Activated naive CD8-positive, alpha-beta T cell treated with anti-CD3 and anti-CD28 coated beads, Interleukin-2, amount 50 U/mL, for 16 hours (primary cell): ENCODE results near the gene POU2AF3.
"Not testable (repeated sequence)": the region's sequence is repeated elsewhere in the genome, so short reads cannot be mapped to it uniquely, and the experiment has no call there.

Experiments used
- DNase-seq: peaks from one replicate; pipeline ENCODE4 v3.0.0-alpha.2; 2020; ENCODE audit warnings: low read depth, low spot score

Gene POU2AF3

DNA sequence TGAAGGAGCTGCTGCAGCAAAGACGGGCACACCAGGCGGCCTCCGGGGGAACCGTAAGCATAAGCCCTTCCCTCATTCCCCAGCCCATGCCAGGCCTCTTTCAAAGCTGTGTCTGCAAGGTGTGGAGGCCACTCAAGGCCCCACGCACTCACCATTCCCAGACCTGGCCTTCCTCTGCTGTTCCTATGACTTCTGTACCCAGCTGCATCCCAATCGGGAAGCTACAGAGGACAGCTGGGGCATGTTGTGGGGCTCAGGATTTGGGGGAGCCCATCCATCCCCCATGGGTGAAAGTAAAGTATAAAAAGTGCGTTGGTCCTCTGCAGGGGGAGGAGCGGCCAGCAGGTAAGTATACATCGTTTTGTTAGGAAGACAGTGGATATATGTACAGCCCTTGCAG is 2.2 kb downstream of the POU2AF3 start:
- no peak for DNase-seq

DNA sequence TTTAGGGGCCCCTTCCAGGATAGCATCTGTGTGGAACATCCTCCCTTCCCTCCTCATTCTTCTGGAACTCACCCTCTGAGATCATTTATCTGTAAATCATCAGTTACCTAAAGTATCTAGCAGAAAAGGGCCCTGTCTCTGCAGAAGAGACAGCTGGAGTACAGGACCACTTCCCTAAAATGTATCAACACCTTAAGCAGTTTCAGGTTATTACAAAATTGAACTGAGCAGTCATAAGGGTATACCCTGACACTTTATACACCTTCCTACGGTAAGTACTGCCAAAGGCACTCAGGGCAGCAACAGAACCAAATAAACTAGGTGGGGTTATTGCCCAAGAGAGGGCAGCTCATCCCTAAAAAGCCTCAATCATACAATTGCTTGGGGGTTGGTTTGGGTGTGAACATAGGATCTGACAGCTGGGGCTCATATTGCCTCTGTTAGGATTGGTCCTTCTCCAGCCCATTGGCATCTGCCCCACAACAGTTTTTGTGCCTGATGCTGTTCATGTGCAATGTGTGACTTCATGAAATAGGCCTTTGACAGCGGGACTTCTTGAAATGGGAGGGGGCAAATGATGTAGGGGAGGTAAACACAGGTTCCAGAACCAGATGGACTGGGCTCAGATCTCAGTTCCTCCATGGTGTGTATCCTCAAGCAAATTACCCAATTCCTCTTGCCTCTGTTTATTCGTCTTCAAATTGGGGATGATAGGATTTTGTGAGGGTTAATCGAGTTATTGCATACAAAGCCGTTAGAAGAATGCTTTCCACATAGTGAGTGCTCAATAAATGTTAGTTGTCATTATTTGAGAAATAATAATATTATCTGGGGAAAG is 2.9 kb downstream of the POU2AF3 start:
- DNase-seq: no peak

DNA sequence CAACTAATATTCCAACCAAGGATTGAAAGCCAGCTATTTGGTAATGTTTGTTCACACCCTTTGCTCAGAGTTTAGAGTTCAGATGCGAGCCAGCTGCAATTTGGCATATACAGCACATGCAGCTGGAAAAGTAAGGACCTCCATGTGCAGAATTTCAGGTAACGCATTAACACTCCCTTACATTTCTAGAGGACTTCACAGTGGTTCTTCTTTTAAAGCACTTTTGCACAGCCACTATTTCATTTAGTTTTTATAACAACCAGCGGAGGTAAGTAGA is 3.4 kb downstream of the POU2AF3 start:
- no peak for DNase-seq

DNA sequence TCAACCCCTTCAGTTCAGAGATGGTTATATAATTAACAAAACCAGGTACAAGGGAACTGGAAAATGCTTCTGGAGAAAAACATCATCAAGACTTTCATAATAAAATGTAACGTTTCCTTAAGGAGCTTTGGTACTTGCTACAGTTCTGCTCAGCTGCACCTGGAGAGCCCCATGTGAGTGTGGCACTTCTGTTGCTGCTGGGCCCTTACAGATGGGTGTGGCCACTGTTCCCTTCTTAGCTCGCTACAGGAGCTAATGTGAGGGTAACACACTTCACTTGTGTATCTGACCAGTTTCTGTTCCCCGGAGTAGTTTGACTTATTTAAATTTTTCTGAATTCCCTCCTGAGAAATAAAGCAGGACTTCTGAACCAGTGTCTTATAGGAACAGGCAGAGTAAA is 4.0 kb downstream of the POU2AF3 start:
- DNase-seq: no peak

DNA sequence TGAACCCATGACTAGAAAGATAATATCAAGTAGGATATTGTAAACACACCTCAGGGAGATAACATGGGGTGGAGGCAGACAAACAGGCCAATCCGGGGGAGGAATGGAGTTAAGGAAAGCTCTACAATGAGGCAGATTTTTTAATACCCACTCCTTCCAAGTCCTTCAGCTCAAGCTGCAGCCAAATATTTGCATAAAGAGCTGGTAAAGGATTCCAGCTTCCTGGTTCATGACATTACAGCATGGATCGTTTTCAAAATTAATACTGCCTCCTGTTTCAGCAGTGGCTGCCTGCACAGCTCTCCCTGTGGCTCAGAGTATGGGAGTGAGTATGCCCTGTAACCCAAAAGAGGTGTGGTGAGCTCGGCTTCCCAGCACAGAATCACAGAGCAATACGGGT is 5.1 kb downstream of the POU2AF3 start:
- DNase-seq: no peak

DNA sequence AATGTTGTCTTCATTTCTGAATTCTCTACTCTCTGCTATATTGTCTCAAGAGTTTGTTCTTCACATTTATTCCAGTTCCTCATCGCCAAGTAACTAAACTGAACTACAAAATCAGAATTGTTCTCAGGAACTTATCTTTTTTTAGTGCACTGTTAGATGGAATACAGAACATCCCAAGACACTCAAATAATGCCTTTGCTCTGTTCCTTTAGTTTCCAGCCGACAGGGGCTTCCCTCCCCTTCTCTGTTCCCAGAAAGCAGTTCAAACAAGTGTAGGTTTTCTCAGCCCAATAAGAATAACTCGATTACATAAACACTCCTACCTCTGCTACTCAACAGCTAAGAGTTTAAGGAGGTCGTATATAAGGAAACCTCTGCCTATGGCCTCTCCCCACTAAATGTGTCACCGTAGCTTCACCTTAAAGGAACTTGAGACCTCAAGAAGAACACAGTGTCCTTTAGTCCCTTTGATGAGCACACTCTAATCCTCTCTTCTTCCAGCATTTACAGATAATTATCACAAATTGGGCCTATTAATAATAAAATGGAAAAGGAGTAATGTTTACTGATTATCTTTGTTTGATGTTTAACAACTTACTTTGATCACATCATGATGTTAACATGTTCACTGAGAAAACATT is 6.9 kb downstream of the POU2AF3 start:
- DNase-seq: no peak

DNA sequence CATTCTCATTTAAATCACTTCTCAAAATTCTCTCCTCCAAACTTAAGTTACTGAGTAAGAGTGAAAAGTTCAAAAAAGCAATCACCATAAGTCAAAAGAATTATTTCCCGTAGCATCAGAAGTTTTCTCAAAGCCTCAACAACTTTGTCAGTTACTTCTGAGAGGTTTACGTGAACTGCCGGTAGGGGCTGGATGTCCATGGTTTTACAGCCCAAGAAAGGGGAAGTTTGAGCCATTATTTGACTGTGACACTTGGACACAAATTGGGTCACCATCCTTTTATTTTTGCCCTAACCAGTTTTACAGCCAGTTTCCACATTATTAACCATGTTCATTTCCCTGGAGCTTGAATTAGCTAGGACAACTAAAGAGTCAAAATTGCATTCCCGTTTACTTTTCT is 7.5 kb downstream of the POU2AF3 start:
- DNase-seq: no peak

DNA sequence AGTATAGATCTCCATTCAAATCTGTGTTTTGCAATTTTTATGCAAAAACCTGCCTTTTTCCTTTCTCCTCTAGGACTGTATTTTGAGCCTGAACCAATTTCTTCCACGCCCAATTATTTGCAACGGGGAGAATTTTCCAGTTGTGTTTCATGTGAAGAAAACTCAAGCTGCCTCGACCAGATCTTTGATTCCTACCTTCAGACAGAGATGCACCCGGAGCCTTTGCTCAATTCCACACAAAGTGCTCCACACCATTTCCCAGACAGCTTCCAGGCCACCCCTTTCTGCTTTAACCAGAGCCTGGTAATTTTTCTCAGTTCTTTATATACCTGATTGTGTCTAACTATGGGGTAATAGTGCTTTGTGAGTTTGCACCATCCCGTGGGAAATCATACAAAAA is 8.0 kb downstream of the POU2AF3 start:
- no peak for DNase-seq

DNA sequence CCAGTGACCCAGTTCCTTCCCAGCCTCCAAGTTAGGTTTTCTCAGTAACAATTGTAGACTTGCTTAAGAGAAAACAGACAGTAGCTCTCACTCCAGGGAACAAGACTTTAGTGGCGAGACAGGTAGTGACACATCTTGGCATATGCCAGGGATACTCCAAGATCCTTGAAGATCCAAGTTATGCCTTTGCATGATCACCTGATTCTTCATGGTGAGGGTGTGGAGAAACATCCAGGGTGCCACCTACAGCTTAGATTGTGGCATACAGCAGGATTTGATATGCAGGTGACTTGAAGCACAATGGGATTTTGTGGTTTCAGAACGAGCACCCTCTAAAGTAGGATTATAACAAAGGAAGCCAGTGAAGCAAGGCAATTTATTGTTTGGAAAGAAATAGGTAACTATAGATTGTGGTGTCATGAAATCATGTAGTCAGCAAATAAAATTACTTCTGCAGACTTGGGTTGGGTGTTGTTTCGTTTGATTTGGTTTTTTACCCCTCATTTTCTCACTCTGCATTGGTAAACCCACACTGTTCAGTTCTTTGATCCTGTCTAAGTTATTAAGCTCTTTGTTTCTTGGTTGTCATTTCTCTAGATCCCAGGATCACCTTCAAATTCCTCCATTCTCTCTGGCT is 9.2 kb downstream of the POU2AF3 start:
- no peak for DNase-seq

DNA sequence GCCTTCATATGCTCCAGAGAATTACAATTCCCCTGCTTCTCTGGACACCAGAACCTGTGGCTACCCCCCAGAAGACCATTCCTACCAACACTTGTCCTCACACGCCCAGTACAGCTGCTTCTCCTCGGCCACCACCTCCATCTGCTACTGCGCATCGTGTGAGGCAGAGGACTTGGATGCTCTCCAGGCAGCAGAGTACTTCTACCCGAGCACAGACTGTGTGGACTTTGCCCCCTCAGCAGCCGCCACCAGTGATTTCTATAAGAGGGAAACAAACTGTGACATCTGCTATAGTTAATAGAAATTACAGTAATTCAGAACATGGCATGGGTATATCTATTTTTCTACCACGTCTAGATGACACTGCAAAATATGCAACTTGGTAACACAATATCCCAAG is 9.8 kb downstream of the POU2AF3 start:
- DNase-seq: no peak

DNA sequence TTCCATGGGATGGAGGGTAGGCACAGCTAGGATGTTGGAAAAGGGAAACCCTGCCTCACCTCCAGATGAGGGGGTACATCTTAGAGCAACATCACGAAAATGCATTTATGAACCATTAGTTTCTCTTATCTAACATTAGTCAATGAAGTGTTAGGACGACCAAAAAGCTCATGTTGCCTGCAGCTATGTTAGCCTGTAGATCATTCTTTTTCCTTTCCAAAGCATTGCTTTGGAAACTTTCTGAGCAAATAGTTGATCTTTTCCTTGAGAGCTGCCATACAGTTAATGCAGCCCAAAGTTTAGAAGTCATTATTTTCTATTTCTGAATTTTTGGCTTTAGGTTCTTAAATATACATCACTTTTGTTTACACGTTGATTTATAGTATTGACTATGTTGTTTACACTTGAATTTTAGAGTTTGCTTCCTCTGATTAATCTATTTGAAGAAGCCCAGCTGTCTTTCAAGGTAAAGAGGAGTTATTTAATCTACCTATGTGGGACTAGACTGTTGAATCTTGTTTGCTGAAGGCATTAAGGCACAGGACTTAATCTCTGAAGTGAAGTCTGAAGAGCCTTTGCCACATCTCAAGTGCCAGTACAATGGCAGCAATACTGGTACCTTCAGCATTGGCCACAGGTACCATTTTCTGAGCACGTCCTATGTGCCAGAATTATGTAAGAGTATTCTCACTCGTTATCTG is 11.0 kb downstream of the POU2AF3 start:
- no peak for DNase-seq

DNA sequence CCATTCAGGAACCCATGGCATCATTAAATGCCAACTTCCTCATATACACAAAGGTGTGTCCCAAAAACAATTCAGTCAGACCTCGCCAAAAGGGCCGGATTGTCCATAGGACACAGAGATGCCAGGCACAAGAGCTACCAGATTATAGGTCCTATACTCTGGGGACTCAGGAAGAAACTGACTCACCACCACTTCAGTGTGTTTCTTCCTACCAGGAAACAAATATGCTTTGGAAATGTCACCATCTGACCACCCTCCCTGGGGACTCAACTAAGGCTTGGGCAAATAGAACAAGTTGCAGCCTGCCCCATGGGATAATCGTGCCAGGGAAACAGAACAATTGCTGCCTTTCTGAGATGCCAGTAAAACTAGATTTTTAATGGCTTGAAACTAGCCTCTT is 11.7 kb downstream of the POU2AF3 start:
- DNase-seq: no peak

DNA sequence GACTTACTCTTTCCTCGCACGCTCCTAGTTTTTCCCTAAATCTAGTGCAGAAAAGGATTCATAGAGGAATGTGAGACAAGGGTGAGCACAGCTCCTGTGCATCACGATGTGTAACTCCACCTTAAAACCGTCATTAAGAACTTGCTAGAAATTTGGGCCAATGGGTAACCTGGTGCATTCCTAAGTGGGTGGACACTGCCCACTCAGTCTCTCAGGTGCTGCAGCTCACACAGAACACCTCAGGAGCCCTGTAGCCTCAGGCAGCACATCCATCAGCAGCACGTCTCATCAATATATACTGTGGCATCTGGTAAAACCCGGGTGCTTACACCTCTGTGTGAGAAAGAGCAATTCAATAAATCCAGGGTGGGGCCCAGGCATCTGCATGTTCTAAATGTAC is 12.4 kb downstream of the POU2AF3 start:
- DNase-seq: no peak

DNA sequence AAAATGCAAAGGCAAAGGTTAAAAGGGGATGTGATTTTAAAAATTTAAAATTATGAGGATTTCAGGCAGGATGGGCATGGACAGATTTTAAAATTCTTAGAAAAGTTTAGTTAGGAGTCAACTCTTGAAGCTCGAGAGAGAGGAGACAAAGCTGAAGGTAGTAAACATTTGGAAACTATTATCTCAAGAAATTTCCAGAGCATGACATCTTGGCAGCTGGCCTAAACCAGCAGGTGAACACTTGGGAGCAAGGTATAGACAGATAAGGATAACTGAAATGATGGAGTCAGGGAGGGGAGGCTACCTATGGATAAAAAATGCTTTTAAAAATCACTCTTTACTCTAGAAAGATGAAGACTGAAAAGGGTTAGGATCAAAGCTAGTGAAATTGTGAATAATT is 13.7 kb downstream of the POU2AF3 start:
- DNase-seq: no peak

DNA sequence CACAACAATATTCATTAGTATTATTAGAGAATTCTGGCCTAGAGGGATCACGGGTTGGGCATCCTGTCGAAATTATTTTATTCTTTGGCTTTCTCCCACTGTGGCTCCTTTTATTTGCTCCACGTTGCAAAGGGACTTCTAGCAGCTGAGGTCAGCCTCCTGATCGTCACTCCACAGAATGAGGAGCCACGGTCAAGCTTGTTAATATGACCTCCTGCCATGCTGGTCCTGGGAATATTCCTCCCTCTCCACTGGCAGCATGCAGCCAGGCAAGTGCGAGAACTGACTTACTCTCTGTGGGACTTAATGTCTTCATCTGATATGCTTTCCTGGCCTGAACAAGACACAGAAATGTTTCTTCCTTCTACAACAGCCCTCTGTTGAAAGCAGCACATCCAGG is 20.9 kb downstream of the POU2AF3 start:
- no peak for DNase-seq

DNA sequence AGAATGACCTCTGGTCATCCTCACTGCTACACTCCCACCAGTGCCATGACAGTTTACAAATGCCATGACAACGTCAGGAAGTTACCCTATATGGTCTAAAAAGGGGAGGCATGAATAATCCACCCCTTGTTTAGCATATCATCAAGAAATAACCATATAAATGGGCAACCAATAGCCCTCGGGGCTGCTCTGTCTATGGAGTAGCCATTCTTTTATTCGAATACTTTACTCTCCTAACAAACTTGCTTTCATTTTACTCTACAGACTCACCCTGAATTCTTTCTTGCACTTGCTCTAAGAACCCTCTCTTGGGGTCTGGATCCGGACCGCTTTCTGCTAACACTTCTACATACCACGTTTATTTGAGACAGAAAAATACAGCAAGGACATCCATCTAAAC is 21.9 kb downstream of the POU2AF3 start:
- not testable (repeated sequence) for DNase-seq

DNA sequence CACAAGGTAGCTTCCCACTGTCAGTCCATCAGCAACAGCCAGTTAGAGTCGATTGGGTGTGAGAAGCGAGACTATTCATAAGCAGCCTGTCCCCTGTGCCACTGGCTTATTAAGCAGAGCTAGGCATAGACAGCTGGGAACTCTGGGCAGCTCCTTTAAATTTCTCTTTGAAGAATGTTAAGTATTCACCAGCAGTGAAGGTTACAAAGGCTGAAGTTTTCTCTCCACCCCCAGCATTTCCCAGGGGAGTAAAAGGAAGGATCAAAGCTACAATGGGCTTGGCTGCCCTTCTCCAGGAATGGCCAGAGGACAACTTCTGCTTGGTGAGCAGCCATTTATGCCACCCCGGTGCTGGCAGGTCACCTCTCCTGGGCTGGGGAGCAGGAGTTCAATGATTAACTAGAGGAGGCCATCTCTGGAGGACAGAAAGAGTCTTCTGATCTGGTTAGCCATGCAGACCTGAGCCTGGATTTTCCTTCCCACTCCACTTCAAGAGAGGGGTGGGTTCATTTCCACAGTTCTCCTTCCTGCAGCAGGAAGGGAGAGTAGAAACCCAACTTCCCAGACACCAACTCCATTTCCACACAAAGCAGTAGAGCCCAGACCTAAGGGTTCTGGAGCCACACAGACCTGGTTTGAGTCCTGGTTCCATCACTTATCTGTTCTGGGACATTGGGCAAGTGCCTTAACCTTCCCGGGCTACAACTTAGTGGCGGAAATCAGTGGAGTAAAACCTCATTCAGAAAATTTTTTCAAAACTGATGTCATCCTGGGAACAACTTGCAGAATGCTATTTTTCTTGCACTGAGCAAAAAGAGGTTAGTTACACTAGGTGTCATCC is 22.6 kb downstream of the POU2AF3 start:
- DNase-seq: no peak

DNA sequence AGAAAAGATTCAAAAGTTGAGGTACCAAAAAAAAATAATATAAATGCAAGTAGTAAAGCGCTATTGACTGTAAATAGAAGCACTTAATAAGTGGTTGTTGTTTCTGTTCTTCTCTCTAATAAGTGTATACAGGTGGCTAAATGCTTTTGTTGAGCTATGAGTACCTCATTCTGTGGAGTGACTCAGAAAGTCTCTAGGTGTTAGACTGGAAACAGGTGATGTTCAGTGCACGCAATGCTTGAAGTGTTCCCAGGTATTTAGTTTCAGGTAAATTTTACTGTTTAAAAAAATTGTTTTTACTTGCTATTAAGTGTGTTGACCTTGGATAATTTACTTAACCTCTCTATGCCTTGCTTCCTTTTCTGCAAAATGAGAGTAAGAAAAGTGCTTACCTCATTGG is 24.2 kb downstream of the POU2AF3 start:
- DNase-seq: no peak

DNA sequence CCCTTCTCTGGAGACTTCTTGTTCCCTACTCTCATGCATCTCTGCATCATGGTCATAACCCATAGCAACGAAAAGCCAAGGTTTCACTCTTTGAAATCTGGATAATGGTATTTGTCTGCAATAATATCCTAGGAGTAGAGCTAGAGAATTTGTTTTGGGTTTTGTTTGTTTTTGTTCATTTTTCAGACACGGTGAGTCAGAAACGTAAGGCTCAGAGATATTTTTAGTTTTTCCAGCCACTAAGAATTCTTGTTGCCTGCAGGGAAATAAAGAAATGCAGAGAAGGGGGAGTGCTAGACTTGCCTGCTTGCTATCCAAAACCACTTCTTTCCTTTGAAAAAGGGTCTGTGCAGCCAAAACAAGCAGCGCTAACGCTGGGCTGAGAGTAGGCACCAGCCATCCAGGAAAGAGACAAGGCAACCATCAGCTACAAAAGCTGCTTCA is 26.0 kb downstream of the POU2AF3 start:
- no peak for DNase-seq

DNA sequence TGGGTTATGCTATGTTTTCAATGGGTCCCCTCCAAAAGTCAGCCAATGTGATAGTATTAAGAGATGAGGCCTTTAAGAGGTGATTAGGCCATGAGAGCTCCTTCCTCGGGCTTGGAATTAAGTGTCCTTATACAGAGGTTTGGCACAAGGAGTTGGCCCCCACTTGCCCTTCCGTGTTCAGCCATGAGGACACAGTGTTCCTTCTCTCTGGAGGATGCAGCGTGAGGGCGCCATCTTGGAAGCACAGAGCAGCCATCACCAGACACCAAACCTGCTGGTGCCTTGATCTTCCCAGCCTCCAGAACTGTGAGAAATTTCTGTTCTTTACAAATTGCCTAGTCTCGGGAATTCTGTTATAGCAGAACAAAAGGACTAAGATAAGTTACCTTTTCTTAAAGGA is 26.9 kb downstream of the POU2AF3 start:
- no peak for DNase-seq

DNA sequence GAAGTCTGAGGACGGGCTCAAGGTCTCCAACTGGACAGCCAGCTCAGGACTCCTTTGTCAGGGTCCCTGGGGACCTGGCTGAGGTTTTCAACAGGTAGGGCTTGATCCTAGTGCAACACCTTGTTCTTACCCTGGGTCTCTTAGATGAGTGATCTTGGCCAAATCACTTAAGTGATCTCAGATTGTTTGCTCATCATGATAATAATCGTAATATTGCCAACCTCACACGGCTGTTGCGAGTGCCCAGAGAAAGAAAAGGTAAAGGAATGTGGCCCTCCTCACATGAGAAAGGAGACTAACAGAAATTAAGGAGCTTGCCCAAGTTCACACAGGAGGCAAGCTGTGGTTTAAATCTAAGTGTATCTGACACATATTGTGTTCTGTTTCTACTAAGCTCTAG is 28.5 kb downstream of the POU2AF3 start:
- DNase-seq: no peak
